ENCODE results near the gene NAGS. TPM values are rescaled to one million over a fixed set of nuclear protein-coding genes. Genes with fewer than 3 reads are reported as not detected.

The NAGS gene
- total and polyA plus RNA-seq, 10 of the 15 experiments (the other 5 are each of a cell fraction or from before 2014, with no cell fraction given), result 0.11 to 1.6 (median 0.64) TPM; not detected in 1

DNA sequence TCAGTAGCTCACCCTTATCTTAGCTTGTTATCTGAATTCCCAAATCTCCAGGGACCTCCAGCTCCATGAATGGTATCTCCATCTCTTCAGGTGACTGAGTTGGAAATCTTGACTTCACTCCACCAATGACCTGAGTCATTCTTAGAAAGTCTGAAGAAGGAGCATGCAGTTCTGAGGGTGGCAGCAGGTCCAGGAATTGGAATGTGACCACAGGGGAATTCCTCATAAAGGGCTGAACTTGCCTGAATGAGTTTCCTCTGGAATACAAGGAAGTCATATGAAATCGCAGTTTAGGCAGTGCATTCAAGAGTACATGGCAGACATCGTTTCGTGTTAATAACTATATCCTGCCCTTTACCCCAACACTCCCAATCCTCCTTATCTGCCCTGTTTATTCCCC lies 38.1 kb upstream of the NAGS start (continued):
- TF ChIP-seq, protein P1, sequence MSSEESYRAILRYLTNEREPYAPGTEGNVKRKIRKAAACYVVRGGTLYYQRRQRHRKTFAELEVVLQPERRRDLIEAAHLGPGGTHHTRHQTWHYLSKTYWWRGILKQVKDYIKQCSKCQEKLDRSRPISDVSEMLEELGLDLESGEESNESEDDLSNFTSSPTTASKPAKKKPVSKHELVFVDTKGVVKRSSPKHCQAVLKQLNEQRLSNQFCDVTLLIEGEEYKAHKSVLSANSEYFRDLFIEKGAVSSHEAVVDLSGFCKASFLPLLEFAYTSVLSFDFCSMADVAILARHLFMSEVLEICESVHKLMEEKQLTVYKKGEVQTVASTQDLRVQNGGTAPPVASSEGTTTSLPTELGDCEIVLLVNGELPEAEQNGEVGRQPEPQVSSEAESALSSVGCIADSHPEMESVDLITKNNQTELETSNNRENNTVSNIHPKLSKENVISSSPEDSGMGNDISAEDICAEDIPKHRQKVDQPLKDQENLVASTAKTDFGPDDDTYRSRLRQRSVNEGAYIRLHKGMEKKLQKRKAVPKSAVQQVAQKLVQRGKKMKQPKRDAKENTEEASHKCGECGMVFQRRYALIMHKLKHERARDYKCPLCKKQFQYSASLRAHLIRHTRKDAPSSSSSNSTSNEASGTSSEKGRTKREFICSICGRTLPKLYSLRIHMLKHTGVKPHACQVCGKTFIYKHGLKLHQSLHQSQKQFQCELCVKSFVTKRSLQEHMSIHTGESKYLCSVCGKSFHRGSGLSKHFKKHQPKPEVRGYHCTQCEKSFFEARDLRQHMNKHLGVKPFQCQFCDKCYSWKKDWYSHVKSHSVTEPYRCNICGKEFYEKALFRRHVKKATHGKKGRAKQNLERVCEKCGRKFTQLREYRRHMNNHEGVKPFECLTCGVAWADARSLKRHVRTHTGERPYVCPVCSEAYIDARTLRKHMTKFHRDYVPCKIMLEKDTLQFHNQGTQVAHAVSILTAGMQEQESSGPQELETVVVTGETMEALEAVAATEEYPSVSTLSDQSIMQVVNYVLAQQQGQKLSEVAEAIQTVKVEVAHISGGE (CRISPR knock-in tag; IDR thresholded peaks at IDR 0.05), result no peak
- no peak for TF ChIP-seq IKZF2 (IDR thresholded peaks at IDR 0.05)

DNA sequence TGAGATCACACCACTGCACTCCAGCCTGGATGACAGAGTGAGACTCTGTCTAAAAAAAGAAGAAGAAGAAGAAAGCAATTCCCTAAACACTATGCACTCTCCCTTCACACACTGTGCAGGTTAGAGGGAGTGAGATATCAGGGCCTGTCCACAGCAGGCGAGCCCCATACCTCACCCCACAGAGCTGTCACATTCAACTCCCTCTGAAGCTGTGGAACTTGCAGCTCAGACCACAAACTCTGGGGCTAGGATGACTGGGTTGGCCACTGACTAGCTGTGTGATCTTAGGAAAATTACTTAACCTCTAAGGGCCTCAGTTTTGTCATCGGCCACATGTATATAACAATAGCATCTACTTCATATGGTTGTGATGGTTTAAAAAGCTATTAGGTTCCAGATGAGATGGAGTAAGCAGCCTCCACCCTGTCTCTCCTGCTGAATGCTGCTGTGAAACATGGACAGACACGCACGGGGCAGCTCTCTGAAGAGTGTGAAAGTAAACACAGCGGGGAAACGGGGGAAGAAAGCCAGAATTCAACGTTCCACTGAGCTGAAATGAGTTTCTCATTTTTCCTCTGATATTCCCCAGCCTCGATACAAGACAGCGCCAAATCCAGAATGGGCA lies 37.1 kb upstream of the NAGS start:
- in situ Hi-C loops (cut with MboI), result no loop called here
- DNase-seq (ENCODE audit: low read depth, low spot score) (no peak), FAIRE-seq (no peak), ATAC-seq (no peak)
- no peaks in the 10 kb centered on the region for H3K36me3 ChIP-seq (ENCODE audit: control insufficient read depth in 2 of 2, insufficient read depth in 2 of 2, low read length in 1 of 2)
- SMC1A ChIA-PET (ENCODE audit: uncharacterized antibody, unreplicated experiment), result no interaction called here
- no peak for TF ChIP-seq RFX5 (IDR thresholded peaks at IDR 0.05; ENCODE audit: low read depth, low read length)
- no peak for TF ChIP-seq CHD1 (IDR thresholded peaks at IDR 0.05; ENCODE audit: low read depth, low read length)
- TF ChIP-seq RAD21 (IDR thresholded peaks at IDR 0.05; ENCODE audit: insufficient read depth, low read depth, low read length), result no peak
- no peak for TF ChIP-seq GABPA (IDR thresholded peaks at IDR 0.05; ENCODE audit: low read depth)
- no peak for TF ChIP-seq ETV6 (conservative IDR thresholded peaks at IDR 0.05 in 1 of 2, IDR thresholded peaks at IDR 0.05 in 1 of 2; ENCODE audit: borderline replicate concordance in 1 of 2, low read depth in 1 of 2)
- no peak for TF ChIP-seq ZNF217 (IDR thresholded peaks at IDR 0.05)
- no peak for TF ChIP-seq KLF5 (IDR thresholded peaks at IDR 0.05; ENCODE audit: partially characterized antibody)
- no peak overlapping the region for H3K4me2 ChIP-seq (ENCODE audit: control insufficient read depth, insufficient read depth)
- no peak overlapping the region for H3K4me3 ChIP-seq
- H4K20me1 ChIP-seq (ENCODE audit: control insufficient read depth, insufficient read depth), result no peaks in the 10 kb centered on the region
- CTCF ChIA-PET, result interaction anchor here (0.8 to 1.2 kb wide), 2 partner anchors 23 to 59 kb away, joined by 3 read pairs; no protein-coding TSS in a partner anchor
- H3K79me2 ChIP-seq (ENCODE audit: control insufficient read depth, insufficient read depth, low read length), result no peaks in the 10 kb centered on the region
- H3K27me3 ChIP-seq (replicated peaks in 1 of 2; ENCODE audit: control insufficient read depth in 2 of 2, insufficient read depth in 2 of 2, low read length in 1 of 2), result peaks cover 0 to 1% of the 10 kb centered on the region in 2 experiments; a peak in 2 of 4 replicates
- BruUV-seq (replicated peaks), result no TSS peak
- no peak overlapping the region for H2AFZ ChIP-seq (ENCODE audit: control insufficient read depth, low read depth, low read length)
- no peak overlapping the region for H3K9ac ChIP-seq (ENCODE audit: control insufficient read depth, insufficient read depth, low read length)
- intact Hi-C loops (cut with micrococcal nuclease; ENCODE audit: unreplicated experiment), result no loop called here
- RAD21 ChIA-PET (ENCODE audit: unreplicated experiment), result interaction anchor here (1.6 kb wide), 1 partner anchor 23 kb away, joined by 4 read pairs; no protein-coding TSS in a partner anchor
- POLR2A ChIA-PET, result interaction anchor here (0.6 kb wide), 1 partner anchor 314 kb away, joined by 3 read pairs; no protein-coding TSS in a partner anchor
- H3K27ac ChIP-seq (ENCODE audit: control insufficient read depth, insufficient read depth), result no peak overlapping the region
- 14% methylated on average over 9 of the region's 9 CpGs for WGBS (ENCODE audit: insufficient coverage, insufficient replicate concordance, low lambda C conversion rate, missing lambda C conversion rate)
- H3K4me1 ChIP-seq (ENCODE audit: control insufficient read depth, insufficient read depth, low read length), result no peaks in the 10 kb centered on the region
- no peaks in the 10 kb centered on the region for H3K9me3 ChIP-seq (replicated peaks; ENCODE audit: control insufficient read depth, insufficient read depth, low read length)

Measured in GM12878 (cell line).